SU-DHL-6 (cell line): ENCODE measurements around the gene CGN.

Experiments used
- EZH2phosphoT487 ChIP-seq: fragments of 200-600 bp; sonication (generic), shearing (Covaris generic); conservative IDR thresholded peaks from 2 replicates; pipeline ENCODE4 v1.6.1; 2018; ENCODE audit warnings: mild to moderate bottlenecking, antibody characterized with exemption, low read length, moderate library complexity, mixed read lengths
- TF ChIP-seq, protein P1 (sequence below): fragments of 200-600 bp; sonication (generic); IDR thresholded peaks from one replicate; pipeline ENCODE4 v1.5.1; 2017; ENCODE audit warnings: antibody characterized with exemption, mild to moderate bottlenecking, low read length, moderate library complexity; ENCODE audit not compliant: insufficient read depth, poor library complexity, severe bottlenecking

DNA sequence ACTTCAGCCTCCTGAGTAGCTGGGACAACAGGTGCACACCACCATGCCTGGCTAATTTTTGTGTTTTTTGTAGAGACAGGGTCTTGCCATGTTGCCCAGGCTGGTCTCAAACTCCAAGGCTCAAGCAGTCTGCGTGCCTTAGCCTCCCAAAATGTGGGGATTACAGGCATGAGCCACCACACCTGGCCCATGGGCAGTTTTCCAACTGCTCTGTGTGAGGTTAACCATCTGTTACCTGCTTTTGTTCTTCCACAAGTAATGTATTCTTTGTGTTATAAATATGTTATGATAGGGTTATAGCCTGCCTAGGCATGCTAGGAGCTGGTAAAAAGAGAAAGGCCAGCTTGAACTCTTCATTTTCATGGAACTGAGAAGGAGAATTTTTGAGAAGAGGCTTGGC, 59.6 kb downstream of the CGN start:
- TF ChIP-seq, protein P1, sequence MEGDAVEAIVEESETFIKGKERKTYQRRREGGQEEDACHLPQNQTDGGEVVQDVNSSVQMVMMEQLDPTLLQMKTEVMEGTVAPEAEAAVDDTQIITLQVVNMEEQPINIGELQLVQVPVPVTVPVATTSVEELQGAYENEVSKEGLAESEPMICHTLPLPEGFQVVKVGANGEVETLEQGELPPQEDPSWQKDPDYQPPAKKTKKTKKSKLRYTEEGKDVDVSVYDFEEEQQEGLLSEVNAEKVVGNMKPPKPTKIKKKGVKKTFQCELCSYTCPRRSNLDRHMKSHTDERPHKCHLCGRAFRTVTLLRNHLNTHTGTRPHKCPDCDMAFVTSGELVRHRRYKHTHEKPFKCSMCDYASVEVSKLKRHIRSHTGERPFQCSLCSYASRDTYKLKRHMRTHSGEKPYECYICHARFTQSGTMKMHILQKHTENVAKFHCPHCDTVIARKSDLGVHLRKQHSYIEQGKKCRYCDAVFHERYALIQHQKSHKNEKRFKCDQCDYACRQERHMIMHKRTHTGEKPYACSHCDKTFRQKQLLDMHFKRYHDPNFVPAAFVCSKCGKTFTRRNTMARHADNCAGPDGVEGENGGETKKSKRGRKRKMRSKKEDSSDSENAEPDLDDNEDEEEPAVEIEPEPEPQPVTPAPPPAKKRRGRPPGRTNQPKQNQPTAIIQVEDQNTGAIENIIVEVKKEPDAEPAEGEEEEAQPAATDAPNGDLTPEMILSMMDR, result no peak
- no peak for TF ChIP-seq EZH2phosphoT487
